Peyer's patch (tissue), 4 donors: Measurements from ENCODE around the gene KRTAP4-3.
"Not testable (repeated sequence)": the region's sequence is repeated elsewhere in the genome, so short reads cannot be mapped to it uniquely, and the experiment has no call there.

Experiments
- CTCF ChIP-seq, 6 experiments: fragments of 450-650 bp in 4 of 6; fragments of 200-600 bp in 2 of 6; sonication (generic) in 1 of 6; IDR thresholded peaks; one replicate each; pipeline ENCODE4 v1.5.1; 2017 to 2019; ENCODE audit warnings: antibody characterized with exemption in 6 of 6, mild to moderate bottlenecking in 3 of 6, moderate library complexity in 1 of 6
- POLR2A ChIP-seq, 2 donors: fragments of 450-650 bp; IDR thresholded peaks; one replicate each; pipeline ENCODE4 v1.5.1; 2017; ENCODE audit warnings: antibody characterized with exemption in 2 of 2, mild to moderate bottlenecking in 2 of 2, moderate library complexity in 2 of 2

GRCh38 chr17:41148971-41149651 lies 18.9 kb downstream of the KRTAP4-3 start:
- not testable (repeated sequence) for TF ChIP-seq CTCF, POLR2A (IDR thresholded peaks at IDR 0.05)
